AG09309 (cell line): Measurements from ENCODE around the gene SLC17A2.

ENCODE experiments used
- DNase-seq: peaks from one replicate; pipeline ENCODE4 v3.0.0-alpha.2; 2010; ENCODE audit warnings: low read depth
- H3K4me3 ChIP-seq: 2 replicates; pipeline ENCODE4 v1.5.1; 2011; ENCODE audit warnings: mild to moderate bottlenecking, low read depth, low read length, moderate library complexity; ENCODE audit not compliant: control insufficient read depth
- TF ChIP-seq, protein P1 (sequence below): IDR thresholded peaks from 2 replicates; pipeline ENCODE4 v1.5.1; 2011; ENCODE audit warnings: mild to moderate bottlenecking, low read depth, low read length, inconsistent platforms; ENCODE audit not compliant: insufficient read depth, control insufficient read depth; ENCODE audit errors: missing control alignments

SLC17A2 gene

DNA sequence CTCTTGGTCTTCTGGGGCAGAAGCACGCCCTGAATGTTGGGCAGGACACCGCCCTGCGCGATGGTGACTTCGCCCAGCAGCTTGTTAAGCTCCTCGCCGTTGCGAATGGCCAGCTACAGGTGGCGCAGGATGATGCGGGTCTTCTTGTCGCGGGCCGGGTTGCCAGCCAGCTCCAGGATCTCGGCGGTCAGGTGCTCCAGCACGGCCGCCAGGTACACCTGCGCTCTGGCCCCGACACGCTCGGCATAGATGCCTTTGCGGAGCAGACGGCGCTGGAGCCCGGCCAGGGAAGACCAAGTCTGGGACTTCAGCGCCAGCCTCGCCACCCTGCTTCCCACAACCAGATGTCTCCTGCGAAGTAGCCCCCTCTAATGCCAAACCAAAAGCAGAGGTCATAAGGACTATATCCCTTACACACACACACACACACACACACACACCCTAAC lies 48.4 kb downstream of the SLC17A2 start:
- TF ChIP-seq, protein P1, sequence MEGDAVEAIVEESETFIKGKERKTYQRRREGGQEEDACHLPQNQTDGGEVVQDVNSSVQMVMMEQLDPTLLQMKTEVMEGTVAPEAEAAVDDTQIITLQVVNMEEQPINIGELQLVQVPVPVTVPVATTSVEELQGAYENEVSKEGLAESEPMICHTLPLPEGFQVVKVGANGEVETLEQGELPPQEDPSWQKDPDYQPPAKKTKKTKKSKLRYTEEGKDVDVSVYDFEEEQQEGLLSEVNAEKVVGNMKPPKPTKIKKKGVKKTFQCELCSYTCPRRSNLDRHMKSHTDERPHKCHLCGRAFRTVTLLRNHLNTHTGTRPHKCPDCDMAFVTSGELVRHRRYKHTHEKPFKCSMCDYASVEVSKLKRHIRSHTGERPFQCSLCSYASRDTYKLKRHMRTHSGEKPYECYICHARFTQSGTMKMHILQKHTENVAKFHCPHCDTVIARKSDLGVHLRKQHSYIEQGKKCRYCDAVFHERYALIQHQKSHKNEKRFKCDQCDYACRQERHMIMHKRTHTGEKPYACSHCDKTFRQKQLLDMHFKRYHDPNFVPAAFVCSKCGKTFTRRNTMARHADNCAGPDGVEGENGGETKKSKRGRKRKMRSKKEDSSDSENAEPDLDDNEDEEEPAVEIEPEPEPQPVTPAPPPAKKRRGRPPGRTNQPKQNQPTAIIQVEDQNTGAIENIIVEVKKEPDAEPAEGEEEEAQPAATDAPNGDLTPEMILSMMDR: no peak
- no peak for DNase-seq
- H3K4me3 ChIP-seq: no peak overlapping the region

DNA sequence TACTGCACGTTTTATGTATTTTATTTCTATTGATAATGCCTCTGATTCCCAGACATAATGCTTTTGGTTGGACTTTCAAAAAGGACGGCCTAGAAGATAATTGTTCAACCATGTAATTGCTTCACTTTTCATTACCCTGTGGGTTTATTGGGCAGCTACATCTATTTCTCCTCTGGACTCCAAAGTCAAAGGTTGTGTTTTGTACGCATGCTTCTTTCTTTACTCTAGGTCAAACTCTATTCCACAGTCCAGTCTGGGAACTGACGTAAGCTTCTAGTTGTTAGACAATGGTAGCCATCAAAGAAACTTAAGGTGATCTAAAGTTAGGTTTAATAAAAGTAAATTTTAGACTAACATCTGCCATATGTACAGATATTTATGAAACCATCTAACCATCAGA lies 49.9 kb downstream of the SLC17A2 start:
- TF ChIP-seq, protein P1: no peak

DNA sequence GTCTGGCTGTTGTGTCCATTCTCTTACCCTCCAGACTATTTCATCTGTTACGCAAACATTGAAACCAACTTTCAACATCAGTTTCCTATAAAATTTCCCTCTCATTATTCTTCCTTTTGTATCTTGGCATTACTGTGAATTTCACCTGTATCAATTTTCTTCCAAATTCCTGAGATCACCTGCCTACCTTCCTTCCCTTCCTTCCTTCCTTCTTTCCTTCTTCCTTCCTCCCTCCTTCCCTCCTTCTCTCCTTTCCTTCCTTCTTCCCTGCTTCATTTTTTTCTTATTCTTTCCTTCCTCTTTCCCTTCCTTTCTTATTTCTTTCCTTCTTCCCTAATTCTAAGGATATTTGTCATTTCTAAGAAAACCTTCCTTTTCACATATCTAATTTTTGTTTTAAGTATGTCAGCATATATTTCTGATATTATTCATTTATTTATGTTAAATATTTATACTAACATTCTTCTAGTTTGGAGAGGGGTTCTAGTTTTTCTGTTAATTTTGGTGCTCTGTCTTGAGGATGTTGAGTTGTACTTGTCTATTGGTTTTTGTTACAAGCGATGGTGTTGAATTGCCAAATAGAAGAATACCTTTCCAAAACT lies 51.7 kb downstream of the SLC17A2 start:
- no peak for DNase-seq
- TF ChIP-seq, protein P1: no peak
- H3K4me3 ChIP-seq: no peak overlapping the region

More for the DNA sequence above, 49.9 kb downstream of the SLC17A2 start:
- no peak overlapping the region for H3K4me3 ChIP-seq
- DNase-seq: no peak

DNA sequence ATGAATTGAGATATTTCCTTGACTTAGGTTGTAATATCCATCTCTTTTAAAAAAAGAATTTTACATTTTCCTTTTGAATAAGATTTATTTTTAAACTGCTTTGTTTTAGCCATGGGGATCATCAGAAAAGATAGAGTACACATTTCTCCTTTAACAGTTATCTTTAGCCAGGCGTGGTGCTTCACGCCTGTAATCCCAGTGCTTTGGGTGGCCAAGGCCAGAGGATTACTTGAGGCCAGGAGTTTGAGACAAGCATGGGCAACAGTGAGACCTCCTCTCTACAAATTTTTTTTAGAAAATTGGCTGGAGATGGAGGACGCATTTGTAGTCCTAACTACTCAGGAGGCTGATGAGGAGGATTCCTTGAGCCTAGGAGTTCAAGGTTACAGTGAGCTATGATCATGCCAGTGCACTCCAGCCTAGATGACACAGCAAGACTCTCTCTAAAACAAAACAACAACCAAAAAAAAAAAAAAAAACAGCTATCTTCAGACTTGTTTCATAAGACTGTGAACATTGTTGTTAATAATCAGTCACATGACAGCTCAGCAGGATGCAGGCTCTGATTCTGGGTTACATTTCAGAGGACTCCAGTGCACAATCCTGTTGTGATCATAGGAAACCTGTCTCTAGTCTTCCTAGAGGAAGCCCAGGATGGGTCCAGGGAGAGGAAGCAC lies 54.4 kb downstream of the SLC17A2 start:
- no peak for DNase-seq
- TF ChIP-seq, protein P1: no peak
- no peak overlapping the region for H3K4me3 ChIP-seq

DNA sequence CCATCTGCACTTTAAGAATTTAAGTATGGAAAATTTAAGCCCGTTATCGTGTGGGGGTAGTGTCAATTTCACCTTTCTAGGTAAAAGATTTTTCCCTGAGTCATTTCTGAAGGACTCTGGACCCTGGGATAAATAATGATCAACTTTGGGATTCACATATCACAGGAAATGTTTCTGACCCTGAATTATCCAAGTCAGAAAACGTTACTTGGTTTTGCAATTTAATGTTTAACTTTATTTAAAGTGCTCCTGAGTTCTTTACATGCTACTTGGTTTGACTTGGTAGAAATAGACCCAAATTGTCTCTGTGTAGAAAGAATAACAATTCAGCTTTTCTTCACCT lies 55.0 kb downstream of the SLC17A2 start:
- H3K4me3 ChIP-seq: no peak overlapping the region
- TF ChIP-seq, protein P1: no peak
- DNase-seq: no peak

DNA sequence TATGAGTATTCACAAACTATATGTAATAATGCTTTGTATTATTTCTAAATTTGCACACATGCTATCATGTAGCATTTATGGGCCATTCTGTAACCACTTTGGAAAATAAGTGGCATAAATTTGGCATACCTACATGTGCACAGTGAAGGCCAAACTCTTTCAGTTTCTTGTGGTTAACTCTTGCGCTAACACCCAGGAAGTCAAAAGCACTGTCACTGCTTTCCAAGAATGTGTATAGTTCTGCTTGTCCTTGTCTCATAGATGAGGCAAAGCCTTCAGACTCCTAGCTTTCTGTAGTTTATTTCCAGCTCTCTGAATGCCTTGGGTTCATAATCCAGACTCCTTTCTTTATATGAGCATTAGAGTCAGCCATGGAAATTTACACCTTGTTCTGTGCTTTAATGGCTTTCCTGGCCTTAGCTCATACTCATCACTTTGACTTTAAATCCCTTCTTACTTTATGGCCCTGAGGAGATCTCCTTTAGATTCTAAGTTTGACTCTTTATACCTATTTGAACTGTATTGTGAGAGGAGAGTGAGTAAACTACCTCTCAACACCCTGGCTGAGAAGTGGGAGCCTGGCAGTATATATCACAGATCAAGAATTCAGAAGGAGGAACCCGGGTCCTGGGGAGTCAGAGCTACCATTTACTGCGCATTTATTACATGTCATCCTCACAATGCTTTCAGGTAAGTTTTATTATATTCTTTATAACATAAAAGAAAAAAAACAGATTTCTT lies 55.5 kb downstream of the SLC17A2 start:
- DNase-seq: no peak
- no peak overlapping the region for H3K4me3 ChIP-seq
- TF ChIP-seq, protein P1: no peak
